HuH-7.5 (cell line): ENCODE results near the gene UTS2R.
A peak's percentile ranks its signal among the peaks of the same experiment; 100 is the strongest.

Experiments
- DNase-seq: peaks from one replicate; pipeline ENCODE4 v3.0.0; 2011; ENCODE audit warnings: low spot score

UTS2R gene

DNA sequence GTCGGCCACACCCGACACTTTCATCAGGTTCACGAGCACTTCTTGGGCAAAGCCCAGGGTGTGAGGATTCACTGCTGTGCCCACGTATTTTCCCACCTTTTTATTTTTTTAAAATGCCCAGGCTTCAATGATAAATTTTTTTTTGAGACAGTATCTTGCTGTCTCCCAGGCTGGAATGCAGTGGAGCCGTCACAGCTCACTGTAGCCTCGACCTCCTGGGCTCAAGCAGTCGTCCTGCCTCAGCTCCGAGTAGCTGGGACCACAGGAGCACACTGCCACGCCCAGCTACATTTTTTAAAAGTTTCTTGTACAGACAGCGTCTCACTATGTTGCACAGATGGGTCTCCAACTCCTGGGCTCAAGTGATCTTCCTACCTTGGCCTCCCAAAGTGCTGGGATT is 17.8 kb downstream of the UTS2R start:
- no peak for DNase-seq

DNA sequence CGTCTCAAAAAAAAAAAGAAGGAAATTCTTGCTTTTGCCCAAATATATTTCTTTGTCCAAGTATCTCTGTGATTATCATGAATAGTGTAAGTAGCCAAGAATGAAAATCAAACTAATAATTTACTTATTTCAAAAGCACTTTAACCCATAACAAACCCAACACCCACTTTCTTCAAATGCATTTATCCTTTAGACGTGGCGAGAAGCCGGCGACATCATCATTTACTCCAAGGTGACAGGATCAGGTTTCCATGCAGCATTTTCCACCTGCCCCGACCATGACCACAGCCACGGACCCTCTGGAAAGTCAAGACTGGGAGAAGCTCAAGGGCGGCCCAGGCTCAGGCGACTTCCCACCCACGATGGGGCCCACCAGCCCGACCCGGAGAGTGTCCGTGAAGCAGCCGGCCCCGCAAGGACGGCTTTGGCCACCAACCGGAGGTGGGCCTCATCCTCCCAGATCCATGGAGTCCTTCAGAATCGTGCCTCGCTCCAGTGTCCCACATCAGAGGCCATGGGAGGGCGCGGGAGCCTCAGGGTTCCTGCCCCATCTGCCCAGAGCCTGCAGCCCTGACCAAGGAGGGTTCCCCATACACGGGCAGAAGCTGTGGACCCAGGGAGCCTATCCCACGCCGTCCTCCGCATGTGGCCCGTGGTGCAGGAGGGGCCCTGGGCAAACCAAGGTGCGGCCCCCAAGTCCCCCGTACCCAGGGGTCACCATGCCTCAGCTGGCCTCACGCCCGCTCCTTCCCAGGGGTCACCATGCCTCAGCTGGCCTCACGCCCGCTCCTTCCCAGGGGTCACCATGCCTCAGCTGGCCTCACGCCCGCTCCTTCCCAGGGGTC is 18.7 kb downstream of the UTS2R start:
- DNase-seq: no peak

DNA sequence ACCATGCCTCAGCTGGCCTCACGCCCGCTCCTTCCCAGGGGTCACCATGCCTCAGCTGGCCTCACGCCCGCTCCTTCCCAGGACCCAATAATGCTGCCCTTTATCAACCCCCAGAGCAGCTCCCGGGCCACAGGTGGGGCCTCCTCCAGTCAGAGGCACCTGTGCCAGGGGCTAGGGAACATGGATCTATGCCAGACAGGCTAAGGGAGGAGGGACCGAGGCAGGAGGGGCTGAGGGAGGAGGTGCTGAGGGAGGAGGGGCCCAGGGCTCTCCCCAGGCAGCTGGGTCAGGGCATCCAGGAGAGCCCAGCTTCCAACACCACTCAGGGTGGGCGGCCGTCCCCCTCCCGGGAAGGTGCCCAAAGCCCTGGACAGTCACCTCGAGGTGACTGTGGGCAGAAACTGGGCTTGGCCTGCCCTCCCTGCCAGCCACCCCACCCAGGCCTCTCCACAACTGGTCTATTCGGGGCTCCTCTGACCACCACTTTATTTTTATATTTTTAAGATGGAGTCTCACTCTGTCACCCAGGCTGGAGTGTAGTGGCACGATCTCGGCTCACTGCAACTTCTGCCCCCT is 19.4 kb downstream of the UTS2R start:
- no peak for DNase-seq

DNA sequence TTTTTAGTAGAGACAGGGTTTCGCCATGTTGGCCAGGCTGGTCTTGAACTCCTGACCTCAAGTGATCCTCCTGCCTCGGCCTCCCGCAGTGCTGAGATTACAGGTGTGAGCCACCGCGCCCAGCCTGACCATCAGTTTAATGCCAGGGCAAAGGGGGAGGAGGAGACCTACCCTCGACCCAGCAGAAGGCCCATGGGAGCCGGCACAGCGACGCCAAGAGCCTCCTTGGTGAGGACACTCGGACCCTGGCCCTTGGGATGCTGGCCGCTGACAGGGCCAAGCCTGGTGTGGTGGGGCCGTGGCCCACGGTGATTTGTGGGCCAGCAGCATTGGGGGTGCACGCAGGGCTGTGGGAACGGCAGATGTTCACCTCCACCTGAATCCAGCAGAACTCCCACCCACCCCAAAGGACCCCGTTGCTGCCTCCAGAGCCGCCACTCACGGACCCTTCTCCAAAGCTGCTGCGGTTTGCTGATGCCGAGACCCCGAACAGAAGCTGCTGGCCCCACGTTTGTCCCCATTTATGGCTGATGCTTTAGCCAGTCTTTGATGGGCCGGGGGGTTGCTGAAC is 20.0 kb downstream of the UTS2R start:
- no peak for DNase-seq

DNA sequence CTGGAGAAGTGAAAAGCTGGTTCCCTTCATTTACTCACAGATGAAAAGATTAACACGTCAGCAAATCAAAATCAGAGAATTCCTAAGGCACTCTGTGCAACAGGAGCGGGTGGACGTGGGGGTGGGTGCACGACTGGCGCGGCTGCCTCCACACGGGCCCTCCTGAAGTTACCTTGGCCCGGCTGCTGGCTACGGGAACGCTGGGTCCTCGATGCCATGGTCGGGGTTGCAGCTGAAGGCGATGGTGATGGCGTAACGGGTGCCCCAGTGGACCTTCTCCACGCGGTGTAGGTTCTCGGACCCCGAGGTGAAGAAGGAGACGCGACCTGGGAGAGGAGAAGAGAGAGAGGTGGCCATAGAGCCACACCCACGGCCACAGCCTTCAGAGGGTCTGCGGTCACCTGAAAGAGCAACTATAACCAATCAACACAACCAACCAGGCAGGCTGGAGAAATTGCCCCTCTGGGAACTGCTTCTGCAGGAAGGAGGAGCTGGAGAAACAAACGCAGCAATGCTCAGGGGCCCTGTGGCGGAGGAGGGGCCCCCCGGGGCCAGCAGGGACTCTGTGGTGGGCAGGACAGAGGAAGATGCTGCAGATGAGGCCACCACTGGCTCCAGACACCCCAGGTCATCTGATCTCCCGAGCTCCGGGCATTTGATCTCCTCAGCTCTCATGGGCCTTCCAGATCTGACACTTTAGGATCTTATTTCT is 20.8 kb downstream of the UTS2R start:
- no peak for DNase-seq

DNA sequence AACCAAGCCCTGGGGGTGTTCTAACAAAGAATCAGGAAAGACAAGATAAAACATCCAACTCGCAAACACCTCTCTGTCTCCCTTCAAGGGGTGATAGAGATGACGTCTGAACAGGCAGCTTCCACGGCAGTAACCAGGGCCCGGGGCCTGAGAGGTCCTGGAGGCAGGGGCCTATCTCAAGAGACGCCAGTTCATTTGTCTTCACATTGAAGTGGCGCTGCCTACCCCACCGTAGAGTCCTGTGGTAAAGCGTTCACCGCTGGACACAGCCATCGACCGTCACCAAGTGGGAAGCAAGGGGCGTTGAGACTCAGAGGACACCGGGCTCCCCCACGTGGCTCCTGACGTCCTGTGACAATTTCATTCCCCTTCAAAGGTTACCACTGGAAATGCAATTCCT is 21.4 kb downstream of the UTS2R start:
- no peak for DNase-seq

DNA sequence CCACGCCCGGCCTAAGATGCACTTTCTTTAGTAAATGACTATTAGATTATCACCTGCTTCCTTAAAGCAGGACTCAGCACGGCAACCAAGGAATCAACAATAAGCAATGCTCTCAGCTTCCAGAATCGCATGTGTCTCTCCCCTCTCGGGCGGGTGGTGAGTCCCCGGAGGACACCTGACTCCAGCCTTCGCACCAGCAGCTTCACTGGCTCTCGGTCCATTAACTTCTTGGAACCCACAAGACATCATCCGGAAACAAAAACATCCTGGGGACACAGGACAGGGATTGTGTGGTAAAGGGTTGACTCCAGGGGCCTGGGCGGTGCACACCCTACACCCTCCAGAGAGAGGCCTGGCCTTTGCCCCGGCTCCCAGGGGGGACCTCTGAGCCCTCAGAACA is 22.7 kb downstream of the UTS2R start:
- no peak for DNase-seq

DNA sequence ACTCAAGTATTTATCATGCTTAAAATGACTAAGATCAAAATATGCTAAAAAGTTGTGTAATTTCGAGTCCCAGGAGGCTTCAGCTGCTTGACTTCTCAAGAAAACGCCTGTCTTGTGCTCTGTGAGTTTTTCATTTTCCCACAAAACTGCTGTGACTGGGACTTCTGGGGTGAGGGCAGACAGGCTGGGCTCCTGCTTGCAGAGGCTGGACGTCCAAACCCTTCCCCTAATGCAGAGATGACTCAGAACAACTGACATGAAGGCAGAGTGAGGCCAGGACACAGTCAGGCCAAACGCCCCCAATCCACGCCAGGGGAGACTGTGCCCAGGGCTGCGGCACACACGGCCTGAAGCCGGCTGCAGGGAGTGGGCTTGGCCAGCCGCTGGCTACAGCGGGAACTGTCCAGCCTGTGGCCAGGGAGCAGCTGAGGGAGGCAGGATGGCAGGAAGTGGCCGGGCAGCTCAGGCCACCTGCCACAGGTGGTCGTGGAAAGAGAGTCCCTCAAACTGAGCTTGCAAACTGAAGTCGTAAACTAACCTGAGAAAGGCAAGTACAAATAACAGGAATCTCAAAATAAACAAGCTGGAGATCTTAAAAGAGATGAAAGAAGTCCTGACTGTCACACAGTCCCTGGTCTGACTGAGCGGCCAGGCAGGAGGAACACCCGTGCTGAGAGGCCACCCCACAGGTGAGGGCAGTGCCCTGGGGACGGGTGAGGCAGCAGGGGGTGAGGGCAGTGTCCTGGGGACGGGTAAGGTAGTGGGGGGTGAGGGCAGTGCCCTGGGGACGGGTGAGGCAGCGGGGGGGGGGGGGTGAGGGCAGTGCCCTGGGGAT is 25.3 kb downstream of the UTS2R start:
- no peak for DNase-seq

DNA sequence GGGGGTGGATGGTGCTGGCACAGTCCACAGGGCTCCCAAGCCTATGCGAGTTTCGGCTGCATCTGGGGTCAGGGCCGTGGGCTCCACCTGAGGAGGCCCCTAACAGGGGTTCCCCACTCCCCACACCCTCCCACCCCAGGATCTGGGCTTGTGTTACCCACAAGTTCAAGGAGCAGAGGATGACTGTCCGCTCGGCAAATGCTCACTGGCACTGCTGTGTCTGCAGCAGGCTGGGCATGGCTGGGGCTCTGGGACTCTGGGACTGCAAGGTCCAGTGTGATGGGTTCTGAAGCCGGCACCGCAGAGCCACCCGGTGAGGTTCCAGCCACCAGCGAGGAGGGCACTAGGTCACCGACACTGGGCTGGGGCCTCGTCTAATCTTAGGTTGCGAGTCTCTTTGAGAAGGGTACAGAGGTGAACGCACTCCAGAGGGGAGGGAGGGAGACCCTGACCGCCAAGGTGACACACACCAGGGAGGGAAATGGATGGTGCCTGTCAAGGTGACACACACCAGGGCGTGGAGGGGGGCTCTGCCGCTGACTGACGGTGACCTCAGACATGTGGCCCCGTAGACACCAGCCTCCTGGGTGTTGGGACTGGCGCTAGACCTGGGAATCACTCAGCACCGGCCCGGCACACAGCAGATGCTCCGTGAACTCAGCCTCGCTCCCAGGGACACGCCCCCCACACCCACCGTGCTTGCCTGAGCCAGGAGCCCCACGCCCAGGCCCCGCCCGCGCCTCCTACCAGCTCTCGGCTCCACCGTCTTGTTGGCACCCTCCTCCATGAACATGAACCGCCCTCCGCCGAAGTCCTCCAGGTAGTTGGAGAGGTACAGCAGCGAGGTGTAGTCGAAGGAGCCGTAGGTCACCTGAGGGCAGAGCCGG is 26.1 kb downstream of the UTS2R start:
- no peak for DNase-seq

DNA sequence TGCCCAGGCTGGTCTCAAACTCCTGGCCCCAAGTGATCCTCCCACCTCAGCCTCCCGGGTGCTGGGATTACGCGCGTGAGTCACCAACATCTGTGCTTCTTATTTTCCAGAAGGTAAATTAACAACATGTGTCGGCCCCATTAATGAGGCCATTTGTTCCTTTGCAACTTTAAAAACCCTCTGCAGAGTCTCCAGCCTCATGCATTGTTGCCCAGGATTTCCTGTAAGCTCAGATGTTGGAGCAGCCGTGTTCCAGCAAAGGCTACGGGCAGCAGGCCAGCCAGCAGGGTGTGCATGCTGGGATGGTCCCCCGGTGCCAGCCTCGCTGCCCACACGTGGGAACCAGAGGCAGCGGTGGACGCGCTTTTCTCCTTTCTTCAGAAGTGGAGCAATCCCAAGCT is 27.5 kb downstream of the UTS2R start:
- DNase-seq: no peak

DNA sequence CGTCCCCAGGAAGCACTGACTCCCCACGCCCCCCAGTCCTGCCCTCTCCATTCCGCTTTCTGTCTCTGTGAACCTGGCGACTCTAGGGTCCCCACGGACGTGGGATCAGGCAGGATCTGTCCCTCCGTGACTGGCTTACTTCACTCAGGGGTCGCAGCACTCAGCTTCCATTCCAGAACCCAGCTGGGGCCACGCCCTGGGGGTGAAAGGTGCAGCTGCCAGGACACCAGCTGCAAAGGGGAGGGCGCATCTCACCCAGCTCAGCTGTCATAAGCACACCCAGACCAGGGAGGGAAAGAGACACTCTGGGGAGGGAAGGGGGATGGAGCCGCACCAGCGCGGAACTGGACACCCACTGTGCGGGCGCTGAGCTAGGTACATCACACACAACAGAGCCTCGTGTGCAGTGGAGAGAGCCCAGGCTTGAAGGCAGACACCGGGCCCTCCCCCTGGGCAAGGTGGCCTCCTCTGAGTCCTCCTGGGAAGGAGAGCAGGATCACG is 28.1 kb downstream of the UTS2R start:
- no peak for DNase-seq

DNA sequence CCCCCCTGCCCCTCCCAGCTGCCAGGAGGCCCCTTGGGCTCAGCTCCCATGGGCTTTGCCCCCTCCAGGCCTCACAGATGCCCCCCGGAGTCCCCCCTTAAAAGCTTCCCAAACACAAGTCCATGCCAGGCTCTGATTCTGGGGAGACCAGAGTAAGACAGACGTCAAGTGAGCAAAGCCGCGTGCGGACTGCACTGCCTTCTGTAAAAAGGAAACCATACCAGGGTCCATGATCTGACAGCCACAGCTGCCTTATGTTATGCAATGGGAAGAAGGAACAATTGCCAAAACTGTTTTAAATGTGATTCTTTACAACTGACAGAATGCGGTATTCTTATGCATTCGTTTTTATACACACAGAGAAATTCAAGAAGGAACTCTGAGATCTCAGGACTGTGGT is 28.6 kb downstream of the UTS2R start:
- no peak for DNase-seq

DNA sequence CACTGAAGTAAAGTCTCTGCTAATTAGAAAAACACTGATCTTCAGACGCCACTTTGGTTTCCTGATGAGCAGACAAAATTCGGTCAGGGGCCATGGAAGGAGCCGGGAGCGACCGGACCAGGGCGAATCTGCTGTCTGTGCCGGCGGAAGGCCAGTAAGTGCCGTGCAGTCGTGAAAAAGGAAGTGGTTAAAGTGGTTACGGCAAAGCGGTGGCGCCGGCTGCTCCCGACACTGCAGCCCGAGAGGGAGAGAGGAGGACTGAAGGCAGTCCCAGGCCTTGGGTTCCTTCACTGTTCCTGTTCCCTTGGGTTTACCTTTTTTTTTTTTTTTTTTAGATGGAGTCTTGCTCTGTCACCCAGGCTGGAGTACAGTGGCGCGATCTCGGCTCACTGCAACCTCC is 29.3 kb downstream of the UTS2R start:
- DNase-seq: no peak

DNA sequence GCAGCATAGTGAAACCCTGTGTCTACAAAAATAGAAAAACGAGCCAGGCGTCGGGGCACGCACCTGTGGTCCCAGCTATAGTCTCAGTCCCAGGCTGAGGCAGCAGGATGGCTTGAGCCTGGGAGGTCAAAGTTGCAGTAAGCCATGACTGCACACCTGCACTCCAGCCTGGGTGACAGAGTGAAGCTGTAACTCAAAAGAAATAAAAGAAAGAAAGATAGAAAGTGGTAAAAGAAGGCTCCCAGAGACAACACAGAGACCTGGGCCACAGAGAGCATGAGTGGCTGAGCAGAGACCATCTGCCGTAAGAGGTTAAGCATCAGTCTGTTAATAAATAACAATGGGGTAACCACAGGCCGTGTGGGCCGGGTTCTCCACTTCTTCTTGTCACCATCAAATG is 31.3 kb downstream of the UTS2R start:
- DNase-seq: peak; percentile 64

DNA sequence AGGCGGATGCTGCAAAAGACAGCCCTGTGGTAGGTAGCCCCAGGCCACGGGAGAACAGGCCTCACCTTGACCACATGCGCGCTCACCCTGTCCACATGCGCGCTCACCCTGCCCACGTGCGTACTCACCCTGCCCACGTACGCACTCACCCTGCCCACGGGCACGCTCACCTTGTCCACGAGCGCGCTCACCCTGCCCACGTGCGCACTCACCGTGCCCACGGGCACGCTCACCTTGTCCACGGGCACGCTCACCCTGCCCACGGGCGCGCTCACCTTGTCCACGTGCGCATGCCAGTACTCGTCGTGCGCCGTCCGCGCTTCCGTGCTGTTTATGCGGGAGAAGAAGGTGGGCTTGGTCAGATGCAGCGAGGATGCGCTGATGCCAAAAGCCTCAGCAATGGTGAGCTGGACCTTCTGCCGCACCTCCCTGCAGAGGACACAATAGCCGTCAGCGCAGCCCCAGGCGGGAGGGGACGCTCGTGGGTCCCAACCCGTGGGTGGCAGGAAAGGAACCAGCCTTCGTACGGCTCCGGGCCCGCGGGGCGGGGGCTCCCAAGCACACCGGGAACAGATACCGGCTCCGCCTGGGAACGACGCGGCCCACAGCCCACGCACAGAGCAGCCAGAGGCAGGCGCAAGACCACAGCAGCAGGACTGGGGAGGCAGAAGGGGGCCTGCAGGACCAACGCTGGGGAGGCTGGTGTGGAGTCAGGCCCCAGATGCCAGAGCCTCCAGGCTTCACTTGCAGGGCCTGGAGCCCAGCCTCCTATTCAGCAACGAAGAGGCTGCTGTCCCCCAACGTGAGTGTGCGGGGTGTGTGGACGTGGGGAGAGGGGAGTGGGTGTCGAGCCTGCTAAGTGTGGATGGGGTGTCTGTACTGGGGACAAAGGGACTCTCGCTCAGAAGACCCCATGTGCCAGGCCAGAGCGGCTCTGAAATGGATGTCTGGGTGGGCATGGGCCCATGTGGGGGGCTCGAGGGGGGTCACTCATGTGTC is 32.4 kb downstream of the UTS2R start:
- DNase-seq: no peak

DNA sequence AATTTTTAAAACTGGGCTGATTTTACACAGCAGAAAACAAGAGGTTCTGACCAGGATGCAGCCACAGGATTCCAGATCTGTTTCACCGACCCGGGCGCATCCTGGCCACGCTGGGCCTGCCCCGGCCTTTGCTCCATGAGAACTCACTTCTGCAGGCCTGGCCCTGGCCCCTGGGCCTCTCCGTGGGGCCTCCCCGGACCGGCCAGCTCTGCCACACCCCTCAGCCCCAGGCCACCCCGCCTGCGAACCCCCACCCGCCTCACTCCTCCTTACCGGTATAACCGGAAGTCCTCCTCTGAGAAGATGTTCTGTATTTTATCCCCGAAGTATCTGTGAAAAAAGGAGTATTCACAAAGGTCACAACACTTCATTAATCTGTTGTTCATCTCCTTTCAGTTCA is 33.5 kb downstream of the UTS2R start:
- no peak for DNase-seq

DNA sequence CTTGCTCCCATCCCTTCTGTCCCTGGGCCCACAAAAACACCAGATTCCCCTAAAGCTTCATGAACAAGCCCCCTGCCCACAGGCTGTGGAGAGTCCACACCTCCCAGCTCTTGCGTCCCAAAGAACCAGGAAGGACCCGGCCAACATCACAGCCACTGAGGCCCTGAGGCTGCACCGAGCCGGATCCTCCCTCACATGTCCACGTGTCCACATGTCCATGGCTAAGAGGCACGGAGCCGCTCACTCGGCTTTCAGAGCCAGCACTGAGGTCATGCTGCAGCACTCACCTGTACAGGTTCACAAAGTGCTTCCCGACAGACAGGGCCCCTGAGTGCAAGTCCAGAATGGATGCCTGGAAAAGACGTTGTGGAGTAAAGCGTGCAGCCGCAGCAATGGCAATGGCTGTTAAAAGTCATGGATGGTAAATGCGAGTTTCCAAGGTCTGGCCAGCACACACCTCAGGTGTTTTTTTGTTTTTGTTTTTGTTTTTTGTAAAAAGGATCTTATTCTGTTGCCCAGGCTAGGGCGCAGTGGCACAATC is 34.6 kb downstream of the UTS2R start:
- DNase-seq: no peak

DNA sequence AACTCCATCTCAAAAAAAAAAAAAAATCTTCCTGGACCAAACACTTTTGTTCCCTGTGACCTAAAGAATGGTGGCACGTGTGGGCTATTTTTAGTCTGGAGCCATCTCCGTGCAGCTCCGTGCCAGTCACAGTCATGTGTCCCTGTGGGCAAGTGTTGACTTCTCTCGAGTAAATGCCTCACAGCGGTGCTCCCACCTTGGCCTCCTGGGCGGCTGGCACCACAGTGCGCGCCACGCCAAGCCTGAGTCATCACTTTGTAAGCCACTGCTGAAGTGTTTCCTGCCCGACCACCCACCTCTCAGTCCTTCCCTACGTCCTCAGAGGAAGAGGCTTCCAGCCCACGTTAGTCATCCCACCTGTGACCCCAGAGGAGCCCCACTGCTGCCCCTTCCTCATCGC is 35.7 kb downstream of the UTS2R start:
- DNase-seq: no peak

DNA sequence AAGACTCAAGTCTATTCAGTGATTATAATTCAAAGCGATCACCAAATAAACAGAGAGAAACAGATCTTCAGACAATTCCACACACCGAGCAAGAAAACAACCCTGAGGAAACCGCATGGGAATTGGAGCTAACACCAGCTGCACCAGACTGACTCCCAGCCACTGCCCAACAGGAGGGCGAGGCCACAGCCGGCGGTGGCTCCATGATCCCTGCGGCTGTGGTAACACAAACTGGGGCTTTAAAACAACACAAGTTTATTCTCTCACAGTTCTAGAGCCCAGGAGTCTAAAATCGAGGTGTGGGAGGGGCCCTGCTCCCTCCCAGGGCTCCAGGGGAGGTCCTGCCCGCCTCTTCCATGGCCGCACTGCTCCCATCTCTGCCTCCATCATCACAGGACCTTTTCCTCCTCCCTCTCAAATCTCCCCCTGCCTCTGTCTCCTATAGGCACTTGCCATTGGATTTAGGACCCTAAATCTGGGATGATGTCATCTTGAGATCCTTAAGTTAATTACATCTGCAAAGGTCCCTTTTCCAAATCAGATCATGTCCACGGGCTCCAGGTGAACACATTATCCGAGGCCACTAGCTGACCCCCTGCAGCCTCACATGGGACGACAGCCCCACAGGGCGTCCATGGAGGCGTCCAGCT is 36.8 kb downstream of the UTS2R start:
- DNase-seq: no peak
